Stimulated activated CD4-positive, alpha-beta T cell treated with anti-CD3 and anti-CD28 coated beads, Interleukin-1b, Interleukin-23, amount 100 ng/mL, for 4 hours (primary cell): ENCODE measurements around the gene TAOK1.

Source experiments
- DNase-seq, 2 donors: peaks; one replicate each; pipeline ENCODE4 v3.0.0-alpha.2; 2020; ENCODE audit warnings: low read depth in 2 of 2

The TAOK1 gene

GRCh38 chr17:29582772-29583171, 192.6 kb downstream of the TAOK1 start:
- no peak for DNase-seq

- no peak for DNase-seq
Observed at GRCh38 chr17:29583324-29584248, 193.4 kb downstream of the TAOK1 start.

GRCh38 chr17:29584452-29585079, 194.4 kb downstream of the TAOK1 start:
- DNase-seq: no peak

- no peak for DNase-seq
Observed at GRCh38 chr17:29585080-29585751, 195.1 kb downstream of the TAOK1 start.

- DNase-seq: no peak
Observed at GRCh38 chr17:29586676-29587469, 196.7 kb downstream of the TAOK1 start.

GRCh38 chr17:29587591-29587990, 197.4 kb downstream of the TAOK1 start:
- no peak for DNase-seq

- no peak for DNase-seq
Observed at GRCh38 chr17:29588017-29588561, 197.9 kb downstream of the TAOK1 start.

GRCh38 chr17:29588562-29589411, 198.6 kb downstream of the TAOK1 start:
- DNase-seq: peak; percentile 48 to 60

- DNase-seq: peak; percentile 76 to 84
Observed at GRCh38 chr17:29589524-29590410, 199.6 kb downstream of the TAOK1 start, which contains the start of gene GIT1. GIT1 (minus strand) TSS chr17:29589648; CDS start chr17:29589378, 270 bp downstream.

- no peak for DNase-seq
Observed at GRCh38 chr17:29590411-29591145, 200.4 kb downstream of the TAOK1 start.

- no peak for DNase-seq
Observed at GRCh38 chr17:29591146-29591736, 201.1 kb downstream of the TAOK1 start.

GRCh38 chr17:29591737-29592608, 201.8 kb downstream of the TAOK1 start:
- DNase-seq: peak; percentile 70 to 83

GRCh38 chr17:29592850-29593551, 202.8 kb downstream of the TAOK1 start, which contains the start of gene ANKRD13B:
ANKRD13B (plus strand) TSS chr17:29593132; CDS start chr17:29593622, 490 bp downstream.
- DNase-seq: no peak

- DNase-seq: no peak
Observed at GRCh38 chr17:29593591-29594518, 203.7 kb downstream of the TAOK1 start.

- no peak for DNase-seq
Observed at GRCh38 chr17:29594519-29595090, 204.4 kb downstream of the TAOK1 start.
